ENCODE measurements around the gene DISC1.

DNA sequence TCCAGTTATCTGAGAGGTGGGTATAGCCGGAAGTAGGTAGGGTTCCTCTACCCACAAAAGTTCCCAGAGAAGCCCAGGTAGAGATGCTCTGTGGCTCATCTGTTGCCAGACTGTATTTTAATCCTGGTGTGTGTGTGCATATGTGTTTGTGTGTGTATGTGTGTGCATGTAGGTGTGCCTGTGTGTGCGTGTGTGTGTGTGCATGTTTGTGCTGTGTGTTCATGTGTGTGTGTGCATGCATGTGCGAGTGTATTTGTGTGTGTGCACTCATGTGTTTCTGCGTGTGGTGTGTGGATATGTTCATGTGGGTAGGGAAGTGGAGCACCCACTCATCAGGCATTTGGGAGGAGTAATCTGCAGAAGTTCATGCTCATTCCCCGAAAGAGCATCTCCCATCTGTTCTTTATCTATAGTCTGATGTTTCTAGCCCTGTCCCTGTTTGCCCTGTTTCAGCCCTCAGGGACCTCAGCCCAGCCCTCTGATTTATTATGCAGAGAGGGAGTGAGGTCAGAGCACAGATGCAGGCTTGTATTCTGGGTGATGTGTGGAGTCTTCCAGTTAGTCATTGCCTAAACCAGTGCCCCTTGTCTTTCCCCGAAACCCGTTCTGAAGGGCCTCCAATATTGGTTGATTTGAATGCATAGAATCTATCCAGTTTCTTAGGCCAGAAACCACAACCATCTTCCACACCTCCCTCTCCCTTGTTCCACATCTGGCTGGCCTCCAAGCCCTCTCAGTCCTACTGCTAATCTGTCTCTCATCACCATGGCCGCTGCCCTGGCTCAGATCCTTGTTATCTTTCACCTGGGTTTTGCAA lies 69.1 kb downstream of the DISC1 start:
- TF ChIP-seq CTCF (IDR thresholded peaks at IDR 0.05) (no peak), POLR2A (IDR thresholded peaks at IDR 0.05) (no peak)
